ENCODE measurements around the gene HOXD3.

HOXD3 gene

GRCh38 chr2:176142281-176142680 lies 14.8 kb upstream of the HOXD3 start:
- no peak for DNase-seq (ENCODE audit: insufficient read length, low spot score)
- no peak for FAIRE-seq
- TF ChIP-seq CTCF (IDR thresholded peaks at IDR 0.05; ENCODE audit: insufficient read depth, missing control alignments) = no peak

- DNase-seq (ENCODE audit: insufficient read length, low spot score) = no peak
- FAIRE-seq = no peak
- no peak for TF ChIP-seq CTCF (IDR thresholded peaks at IDR 0.05; ENCODE audit: insufficient read depth, missing control alignments)
Measured at GRCh38 chr2:176145085-176145969, 11.8 kb upstream of the HOXD3 start.

- no peak for DNase-seq (ENCODE audit: insufficient read length, low spot score)
- no peak for FAIRE-seq
Measured at GRCh38 chr2:176146101-176146500, 11.0 kb upstream of the HOXD3 start.

GRCh38 chr2:176146645-176147044 lies 10.5 kb upstream of the HOXD3 start:
- TF ChIP-seq CTCF (IDR thresholded peaks at IDR 0.05; ENCODE audit: insufficient read depth, missing control alignments) = no peak
- FAIRE-seq (no peak), DNase-seq (ENCODE audit: insufficient read length, low spot score) (no peak)

More at GRCh38 chr2:176146101-176146500, 11.0 kb upstream of the HOXD3 start:
- TF ChIP-seq CTCF (IDR thresholded peaks at IDR 0.05; ENCODE audit: insufficient read depth, missing control alignments) = no peak

GRCh38 chr2:176147210-176147799 lies 9.8 kb upstream of the HOXD3 start:
- no peak for DNase-seq (ENCODE audit: insufficient read length, low spot score)
- no peak for FAIRE-seq
- no peak for TF ChIP-seq CTCF (IDR thresholded peaks at IDR 0.05; ENCODE audit: insufficient read depth, missing control alignments)

GRCh38 chr2:176147800-176148496 lies 9.2 kb upstream of the HOXD3 start:
- FAIRE-seq (no peak), DNase-seq (ENCODE audit: insufficient read length, low spot score) (no peak)
- no peak for TF ChIP-seq CTCF (IDR thresholded peaks at IDR 0.05; ENCODE audit: insufficient read depth, missing control alignments)
